ENCODE data around the gene ADAMTS20.

- TF ChIP-seq CTCF (IDR thresholded peaks at IDR 0.05), result no peak
- TF ChIP-seq POLR2A (IDR thresholded peaks at IDR 0.05), result no peak
Measured at GRCh38 chr12:43462741-43463140, 89.3 kb downstream of the ADAMTS20 start.

All from breast epithelium (tissue), 3 donors.